Upper lobe of left lung (tissue), 6 donors: ENCODE measurements around the gene UNC5C. TPM values are rescaled to one million over a fixed set of nuclear protein-coding genes. Genes with fewer than 3 reads are reported as not detected.

Experiments used
- ATAC-seq, 2 donors: fragments of 200-7000 bp; cut with Tn5 transposase; one replicate each; pipeline ENCODE4 v1.9.1; 2022; ENCODE audit warnings: mild to moderate bottlenecking in 2 of 2, moderate library complexity in 2 of 2; ENCODE audit not compliant: low FRiP score in 2 of 2
- DNase-seq, 2 donors: peaks; one replicate each; pipeline ENCODE4 v3.0.0-alpha.2; 2019 to 2020
- H3K27ac ChIP-seq, 4 donors: fragments of 200-600 bp; sonication (generic); one replicate each; pipeline ENCODE4 v1.5.1; 2016 to 2019
- H3K27me3 ChIP-seq, 4 donors: fragments of 200-600 bp; sonication (generic); one replicate each; pipeline ENCODE4 v1.5.1; 2017 to 2019
- H3K36me3 ChIP-seq, 4 donors: fragments of 200-600 bp; sonication (generic); one replicate each; pipeline ENCODE4 v1.5.1; 2016 to 2019
- H3K4me1 ChIP-seq, 4 donors: fragments of 200-600 bp; sonication (generic); one replicate each; pipeline ENCODE4 v1.5.1; 2018 to 2019
- H3K4me3 ChIP-seq, 4 donors: fragments of 200-600 bp; sonication (generic); one replicate each; pipeline ENCODE4 v1.5.1; 2017 to 2019; ENCODE audit warnings: mild to moderate bottlenecking in 2 of 4, moderate library complexity in 1 of 4
- H3K9me3 ChIP-seq, 4 donors: fragments of 200-600 bp; sonication (generic); one replicate each; pipeline ENCODE4 v1.5.1; 2018 to 2019
- EP300 ChIP-seq, 4 donors: sonication (generic); formaldehyde crosslinking; IDR thresholded peaks; one replicate each; pipeline ENCODE4 v1.5.1; 2017; ENCODE audit warnings: antibody characterized with exemption in 4 of 4, control low read depth in 2 of 4
- POLR2A ChIP-seq, 4 donors: fragments of 450-650 bp; IDR thresholded peaks; one replicate each; pipeline ENCODE4 v1.5.1; 2016 to 2017; ENCODE audit warnings: antibody characterized with exemption in 4 of 4, mild to moderate bottlenecking in 2 of 4
- POLR2AphosphoS5 ChIP-seq, 2 donors: sonication (generic); formaldehyde crosslinking; IDR thresholded peaks; one replicate each; pipeline ENCODE4 v1.5.1; 2017; ENCODE audit warnings: antibody characterized with exemption in 2 of 2
- WGBS, 2 donors: methylation state at CpG; one replicate each; pipeline ENCODE4 v1.1.5; 2017 to 2018; 5-methylcytosine and 5-hydroxymethylcytosine counted together
- total RNA-seq, 6 donors: library from RNA; depleted of rRNA in 4 of 6; stranded (reverse); fragments of >200 nt in 4 of 6; gene quantifications; one replicate each; pipeline versions ENCODE4 v1.1.0 to v1.2.1, GENCODE V29; 2016 to 2021
- TF ChIP-seq, protein P1 (sequence below), 6 experiments: fragments of 450-650 bp in 4 of 6; fragments of 200-600 bp in 2 of 6; sonication (generic) in 2 of 6; IDR thresholded peaks; one replicate each; pipeline ENCODE4 v1.5.1; 2016 to 2019; ENCODE audit warnings: antibody characterized with exemption in 6 of 6
- donor health status: DM: no; HTN: no; CAD: no; lungs with moderate emphysema.
- donor health status: DM: no; HTN: yes; CAD: no; lungs with severe emphysema.

UNC5C gene
- total RNA-seq, 6 donors from 2014 or later, result 1.8 to 14.7 (median 3.2) TPM

DNA sequence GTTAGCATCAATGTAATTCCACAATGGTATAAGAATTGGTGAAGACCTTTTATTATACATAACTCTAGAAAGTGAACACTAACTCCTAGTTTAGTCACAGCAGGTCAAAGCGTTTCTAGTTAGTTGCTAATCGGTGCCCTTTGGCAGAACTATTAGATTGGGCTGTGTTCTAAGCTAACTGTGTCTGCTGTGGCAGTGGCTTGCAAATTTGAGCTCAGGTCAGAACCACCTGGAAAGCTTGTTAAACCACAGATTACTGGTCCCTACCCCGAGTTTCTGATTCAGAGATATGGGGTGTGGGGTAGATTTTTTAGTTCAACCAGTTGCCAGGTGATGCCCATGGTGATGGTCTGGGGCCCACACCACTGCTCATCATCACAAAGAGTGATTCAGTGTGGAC lies 332.1 kb downstream of the UNC5C start:
- no peak overlapping the region for H3K4me3 ChIP-seq
- H3K9me3 ChIP-seq, result no peaks in the 10 kb centered on the region
- no peak for ATAC-seq
- TF ChIP-seq EP300 (IDR thresholded peaks at IDR 0.05), result no peak
- TF ChIP-seq, protein P1, sequence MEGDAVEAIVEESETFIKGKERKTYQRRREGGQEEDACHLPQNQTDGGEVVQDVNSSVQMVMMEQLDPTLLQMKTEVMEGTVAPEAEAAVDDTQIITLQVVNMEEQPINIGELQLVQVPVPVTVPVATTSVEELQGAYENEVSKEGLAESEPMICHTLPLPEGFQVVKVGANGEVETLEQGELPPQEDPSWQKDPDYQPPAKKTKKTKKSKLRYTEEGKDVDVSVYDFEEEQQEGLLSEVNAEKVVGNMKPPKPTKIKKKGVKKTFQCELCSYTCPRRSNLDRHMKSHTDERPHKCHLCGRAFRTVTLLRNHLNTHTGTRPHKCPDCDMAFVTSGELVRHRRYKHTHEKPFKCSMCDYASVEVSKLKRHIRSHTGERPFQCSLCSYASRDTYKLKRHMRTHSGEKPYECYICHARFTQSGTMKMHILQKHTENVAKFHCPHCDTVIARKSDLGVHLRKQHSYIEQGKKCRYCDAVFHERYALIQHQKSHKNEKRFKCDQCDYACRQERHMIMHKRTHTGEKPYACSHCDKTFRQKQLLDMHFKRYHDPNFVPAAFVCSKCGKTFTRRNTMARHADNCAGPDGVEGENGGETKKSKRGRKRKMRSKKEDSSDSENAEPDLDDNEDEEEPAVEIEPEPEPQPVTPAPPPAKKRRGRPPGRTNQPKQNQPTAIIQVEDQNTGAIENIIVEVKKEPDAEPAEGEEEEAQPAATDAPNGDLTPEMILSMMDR (IDR thresholded peaks at IDR 0.05), result no peak
- TF ChIP-seq POLR2AphosphoS5 (IDR thresholded peaks at IDR 0.05), result no peak
- TF ChIP-seq POLR2A (IDR thresholded peaks at IDR 0.05), result no peak
- H3K4me1 ChIP-seq, result no peaks in the 10 kb centered on the region
- no peaks in the 10 kb centered on the region for H3K27me3 ChIP-seq
- 86 to 93% methylated on average over 3 of the region's 3 CpGs for WGBS, 2 donors
- no peaks in the 10 kb centered on the region for H3K36me3 ChIP-seq
- H3K27ac ChIP-seq, result no peak overlapping the region
- DNase-seq, result no peak

DNA sequence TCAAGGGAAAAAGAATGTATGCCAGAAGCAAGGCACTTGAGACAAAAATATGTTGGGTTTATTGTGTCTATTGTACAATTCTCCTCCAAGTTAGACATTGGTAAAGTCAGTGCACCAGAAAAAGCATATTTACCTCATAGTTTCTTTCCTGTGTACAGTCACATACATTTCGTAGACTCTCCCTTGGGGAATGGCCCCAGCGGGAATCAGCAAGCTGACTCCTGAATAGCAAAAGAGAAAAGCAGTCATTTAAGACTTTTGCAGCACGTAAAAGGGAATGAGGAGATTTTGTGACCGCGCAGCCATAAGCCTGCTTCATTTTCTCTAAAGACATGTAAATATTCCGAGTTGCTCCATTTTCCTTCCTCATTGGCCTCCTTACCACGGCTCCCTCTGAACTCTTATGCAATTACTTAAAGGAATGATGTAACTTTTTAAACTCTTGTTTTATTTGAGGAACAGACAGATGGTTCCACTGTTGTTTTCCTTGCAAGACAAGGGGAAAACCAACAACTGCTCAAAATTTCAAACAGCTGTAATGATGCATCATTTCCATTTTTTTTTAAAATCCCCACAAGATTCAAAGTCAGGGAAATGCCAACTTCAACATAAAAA lies 332.7 kb downstream of the UNC5C start:
- Histone ChIP-seq H3K9me3 (no peaks in the 10 kb centered on the region), H3K4me3 (no peak overlapping the region), H3K27ac (no peak overlapping the region), H3K4me1 (no peaks in the 10 kb centered on the region), H3K36me3 (no peaks in the 10 kb centered on the region), H3K27me3 (no peaks in the 10 kb centered on the region)
- no peak for TF ChIP-seq POLR2A (IDR thresholded peaks at IDR 0.05)
- no peak for TF ChIP-seq POLR2AphosphoS5 (IDR thresholded peaks at IDR 0.05)
- TF ChIP-seq, protein P1 (IDR thresholded peaks at IDR 0.05), result no peak
- TF ChIP-seq EP300 (IDR thresholded peaks at IDR 0.05), result no peak
- WGBS, 2 donors, result 58 to 76% methylated on average over 7 of the region's 7 CpGs
- ATAC-seq (peak in 1 of 2 donors; percentile 42), DNase-seq (no peak)

DNA sequence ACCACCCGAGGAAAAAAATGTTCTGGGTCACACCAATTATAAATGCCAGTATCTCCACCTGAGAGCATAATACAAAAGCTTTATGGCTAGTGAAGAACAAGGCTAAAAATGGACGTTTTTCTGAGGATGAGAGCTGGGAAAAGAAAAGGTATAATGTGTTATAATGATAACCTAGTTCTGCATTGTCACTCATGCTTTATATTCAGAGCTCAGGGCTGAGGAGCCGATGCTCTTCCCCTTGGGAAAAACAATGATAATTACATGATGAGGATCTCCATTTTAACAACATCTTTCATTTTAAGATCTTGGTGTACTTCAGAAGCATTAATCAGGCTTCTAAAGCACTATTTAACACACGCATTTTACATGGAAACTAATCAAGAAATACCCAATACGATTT lies 333.7 kb downstream of the UNC5C start:
- no peaks in the 10 kb centered on the region for H3K27me3 ChIP-seq
- H3K4me1 ChIP-seq, result no peaks in the 10 kb centered on the region
- ATAC-seq (no peak), DNase-seq (no peak)
- WGBS, 2 donors, result 75 to 76% methylated on average over 5 of the region's 5 CpGs
- H3K27ac ChIP-seq, result no peak overlapping the region
- H3K9me3 ChIP-seq, result no peaks in the 10 kb centered on the region
- H3K36me3 ChIP-seq, result no peaks in the 10 kb centered on the region
- TF ChIP-seq POLR2AphosphoS5 (IDR thresholded peaks at IDR 0.05), result no peak
- TF ChIP-seq, protein P1 (IDR thresholded peaks at IDR 0.05), result no peak
- no peak for TF ChIP-seq POLR2A (IDR thresholded peaks at IDR 0.05)
- H3K4me3 ChIP-seq, result no peak overlapping the region

DNA sequence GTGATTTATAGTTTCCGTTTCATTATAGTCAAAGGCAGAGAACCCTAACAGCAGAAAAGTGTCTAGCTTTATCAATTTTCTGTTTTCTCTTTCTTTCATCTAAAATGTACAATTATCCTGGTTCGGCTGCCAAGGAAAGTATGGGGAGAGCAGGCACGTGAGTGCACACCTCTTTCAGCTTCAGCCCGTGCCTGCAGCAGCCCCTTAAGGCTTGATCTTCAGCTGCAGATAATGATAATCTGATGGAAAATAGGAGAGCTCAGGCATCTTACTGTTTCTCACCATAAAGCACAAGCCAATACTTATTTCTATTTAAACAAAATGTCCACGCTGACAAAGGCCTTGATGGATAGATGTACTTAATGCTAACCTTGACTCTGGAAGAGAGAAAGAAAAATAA lies 334.4 kb downstream of the UNC5C start:
- DNase-seq, result no peak
- Histone ChIP-seq H3K4me1 (no peaks in the 10 kb centered on the region), H3K36me3 (no peaks in the 10 kb centered on the region), H3K27ac (no peak overlapping the region), H3K9me3 (no peaks in the 10 kb centered on the region), H3K4me3 (no peak overlapping the region), H3K27me3 (no peaks in the 10 kb centered on the region)
- 80 to 81% methylated on average over 5 of the region's 5 CpGs for WGBS, 2 donors
- ATAC-seq, result no peak
- TF ChIP-seq EP300 (IDR thresholded peaks at IDR 0.05) (no peak), POLR2A (IDR thresholded peaks at IDR 0.05) (no peak), POLR2AphosphoS5 (IDR thresholded peaks at IDR 0.05) (no peak)
- TF ChIP-seq, protein P1 (IDR thresholded peaks at IDR 0.05), result no peak

DNA sequence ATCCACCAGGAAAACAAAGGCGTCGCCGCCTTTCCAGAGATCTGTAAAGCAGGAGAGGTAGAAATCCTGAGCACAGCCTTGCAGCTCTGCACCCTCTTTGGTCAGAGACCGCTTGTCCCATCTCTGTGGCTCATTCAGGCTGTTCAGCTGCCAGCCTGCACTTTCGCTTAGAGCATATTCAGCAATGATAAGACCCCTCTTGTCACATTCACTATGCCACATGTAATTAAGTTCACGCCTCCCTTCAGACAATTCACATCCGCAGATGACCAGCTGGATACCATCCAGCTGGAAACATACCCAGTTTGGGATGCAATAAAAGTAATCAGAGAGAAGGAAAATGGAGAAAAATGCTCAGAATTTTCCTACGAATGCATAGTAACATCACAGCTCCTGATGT lies 335.4 kb downstream of the UNC5C start:
- WGBS, 2 donors, result 74 to 82% methylated on average over 8 of the region's 8 CpGs

More for the DNA sequence above, 335.4 kb downstream of the UNC5C start:
- no peak overlapping the region for H3K4me3 ChIP-seq
- TF ChIP-seq EP300 (IDR thresholded peaks at IDR 0.05), result no peak
- no peak for TF ChIP-seq POLR2A (IDR thresholded peaks at IDR 0.05)
- TF ChIP-seq POLR2AphosphoS5 (IDR thresholded peaks at IDR 0.05), result no peak
- TF ChIP-seq, protein P1 (IDR thresholded peaks at IDR 0.05), result no peak
- no peak for ATAC-seq
- no peaks in the 10 kb centered on the region for H3K4me1 ChIP-seq
- H3K27me3 ChIP-seq, result no peaks in the 10 kb centered on the region
- H3K9me3 ChIP-seq, result no peaks in the 10 kb centered on the region
- no peak for DNase-seq
- no peak overlapping the region for H3K27ac ChIP-seq
- no peaks in the 10 kb centered on the region for H3K36me3 ChIP-seq
